ENCODE results near the gene PVALEF. TPM values are rescaled to one million over a fixed set of nuclear protein-coding genes. Genes with fewer than 3 reads are reported as not detected.

PVALEF gene
- polyA plus RNA-seq, 10 donors: 0.13 to 0.86 (median 0.43) TPM

DNA sequence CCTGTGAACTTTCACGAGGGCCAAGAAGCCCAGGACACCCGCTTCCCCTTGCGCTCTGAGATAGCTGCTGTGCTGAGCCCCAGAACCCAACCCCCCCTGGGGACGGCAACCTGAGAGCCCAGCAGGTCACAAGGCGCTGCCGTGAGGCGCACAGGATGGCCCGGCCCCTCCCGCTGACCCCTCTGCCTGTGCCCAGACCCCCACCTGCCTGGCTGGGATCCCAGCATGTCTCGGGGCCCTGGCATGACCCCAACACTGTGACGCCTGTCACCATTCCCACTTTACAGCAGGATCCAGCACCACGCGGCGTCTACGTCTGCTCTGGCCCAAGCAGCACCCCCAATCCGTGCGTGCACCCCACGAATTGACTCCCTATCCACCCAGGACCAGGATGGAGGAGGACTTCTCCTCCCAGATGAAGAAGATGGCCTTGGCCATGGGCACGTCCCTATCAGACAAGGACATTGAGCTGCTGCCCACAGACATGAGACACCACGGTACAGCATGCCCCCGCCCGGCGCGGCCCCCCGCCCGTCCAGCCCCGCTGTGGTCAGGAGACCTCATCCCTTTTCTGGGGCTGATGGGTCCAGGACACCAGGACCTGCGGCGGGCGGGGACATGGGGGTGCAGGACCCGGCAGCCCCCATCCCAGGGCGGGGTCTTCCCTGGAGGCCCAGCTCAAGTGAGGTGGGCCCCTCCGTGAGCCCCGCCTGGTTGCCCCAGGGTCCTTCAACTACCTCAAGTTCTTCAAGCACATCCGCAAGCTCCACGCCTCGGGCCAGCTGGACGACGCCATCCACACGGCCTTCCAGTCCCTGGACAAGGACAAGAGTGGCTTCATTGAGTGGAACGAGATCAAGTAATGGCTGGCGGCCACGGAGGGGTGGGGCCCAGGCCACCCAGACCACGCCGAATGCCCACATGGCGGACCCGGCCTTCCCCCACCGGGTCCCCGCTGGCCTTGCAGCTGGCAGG, 15.8 kb downstream of the PVALEF start:
- DNase-seq: no peak

DNA sequence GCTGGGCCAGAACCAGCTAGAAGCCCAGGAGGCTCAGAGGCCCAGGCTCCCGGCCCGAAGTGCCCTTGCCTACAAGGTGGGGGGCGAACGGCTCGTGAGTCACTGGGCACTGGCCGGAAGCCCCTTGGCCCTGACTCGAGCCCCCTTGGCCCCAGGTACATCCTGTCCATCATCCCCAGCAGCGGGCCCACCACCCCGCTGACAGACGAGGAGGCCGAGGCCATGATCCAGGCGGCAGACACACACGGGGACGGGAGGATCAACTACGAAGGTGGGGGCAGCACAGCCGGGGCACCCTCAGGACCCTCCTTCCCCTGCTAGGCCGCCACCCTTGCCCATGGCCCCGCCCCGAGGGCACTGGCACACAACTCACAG, 16.5 kb downstream of the PVALEF start:
- no peak for DNase-seq

DNA sequence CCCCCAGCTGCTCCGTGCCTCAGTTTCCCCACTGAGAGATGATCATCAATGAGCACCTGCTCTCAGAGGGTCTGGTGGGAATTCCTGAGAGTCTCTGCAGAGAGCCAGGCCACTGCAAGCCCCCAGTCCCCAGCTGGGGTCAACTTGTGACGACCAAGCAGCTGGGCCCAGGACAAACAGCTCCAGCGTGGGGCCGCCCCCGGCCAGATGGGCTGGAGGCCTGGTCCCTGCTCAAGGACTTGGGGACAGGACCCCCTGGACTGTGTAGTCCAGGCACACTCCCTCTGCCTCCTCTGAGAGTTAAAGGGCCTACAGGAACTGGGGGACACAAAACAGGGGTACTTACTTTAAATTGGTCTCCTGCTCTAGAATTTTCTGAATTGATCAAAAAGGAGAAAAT, 17.3 kb downstream of the PVALEF start:
- no peak for DNase-seq

DNA sequence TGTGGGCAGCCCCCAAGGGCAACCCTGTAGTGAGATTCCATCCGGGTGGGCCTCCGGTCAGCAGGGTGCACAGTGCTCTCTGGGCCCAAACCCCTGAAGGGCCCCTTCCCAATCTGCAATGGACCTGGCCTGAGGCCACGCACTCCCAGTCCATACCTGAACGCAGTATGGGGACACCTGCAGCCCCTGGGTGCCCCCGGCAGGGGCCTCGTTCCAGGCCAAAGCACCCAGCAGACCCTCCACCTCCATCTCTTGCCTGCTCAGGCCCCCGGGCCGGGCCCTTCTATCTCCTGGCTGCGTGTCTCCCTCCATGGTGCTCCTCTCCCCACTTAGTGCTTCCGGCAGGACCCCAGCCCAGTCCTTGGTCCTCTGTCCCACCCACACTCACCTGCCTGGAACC, 18.0 kb downstream of the PVALEF start:
- no peak for DNase-seq

DNA sequence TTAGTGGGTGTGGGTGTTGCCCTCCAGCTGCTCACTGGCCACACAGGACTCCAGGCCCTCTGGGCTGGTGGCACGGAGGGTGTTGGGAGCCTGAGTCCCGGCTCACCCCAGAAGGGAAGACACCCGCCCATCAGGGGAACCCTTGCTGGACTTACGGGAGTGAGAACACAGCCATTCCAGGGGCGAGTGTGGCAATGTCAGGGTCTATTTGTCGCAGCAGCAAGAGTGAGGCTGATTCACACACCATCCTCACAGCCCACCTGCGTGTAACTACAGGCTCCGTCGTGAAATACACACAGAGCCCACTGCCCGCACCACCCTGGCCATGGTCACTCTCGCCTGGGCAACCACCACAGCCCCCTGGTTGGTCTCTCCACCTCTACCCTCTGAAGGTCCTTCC, 18.5 kb downstream of the PVALEF start:
- DNase-seq: no peak

DNA sequence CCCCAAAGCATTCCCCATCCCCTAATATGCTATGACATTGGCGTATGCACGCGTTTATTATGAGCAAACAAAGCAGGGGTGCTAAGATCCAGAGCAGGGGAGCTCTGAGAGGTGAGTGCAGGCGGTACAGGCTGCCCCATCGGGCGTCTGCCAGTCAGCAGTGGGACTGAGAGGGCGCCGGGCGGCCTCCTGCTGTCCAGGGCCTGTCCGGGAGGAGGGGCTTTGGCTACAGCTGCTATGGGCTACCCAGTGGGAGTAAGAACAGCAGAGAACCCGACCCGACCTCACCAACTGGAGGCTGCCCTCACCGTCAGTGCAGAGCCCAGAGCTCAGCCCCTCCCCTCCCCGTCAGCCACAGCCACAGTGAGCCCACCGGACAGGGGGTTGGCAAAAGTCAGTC, 19.2 kb downstream of the PVALEF start:
- peak in 2 of 3 donors; percentile 44 to 60 for DNase-seq

DNA sequence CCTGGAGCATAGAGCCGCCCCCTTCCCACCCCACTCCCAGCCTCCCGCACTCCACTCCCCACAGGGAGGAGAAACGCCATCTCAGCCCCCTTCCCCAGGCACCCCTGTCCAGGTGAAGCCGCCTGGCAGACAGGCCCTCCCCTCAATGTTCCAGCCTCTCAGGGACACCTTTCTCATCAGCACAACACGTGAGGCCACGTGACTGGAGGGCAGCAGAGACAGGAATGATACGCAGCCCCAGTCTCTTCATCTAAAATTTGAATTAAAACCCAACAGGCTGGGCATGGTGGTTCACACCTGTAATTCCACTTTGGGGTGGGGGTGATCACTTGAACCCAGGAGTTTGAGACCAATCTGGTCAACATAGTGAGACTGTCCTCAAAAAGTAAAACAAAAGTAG, 20.9 kb downstream of the PVALEF start:
- no peak for DNase-seq

DNA sequence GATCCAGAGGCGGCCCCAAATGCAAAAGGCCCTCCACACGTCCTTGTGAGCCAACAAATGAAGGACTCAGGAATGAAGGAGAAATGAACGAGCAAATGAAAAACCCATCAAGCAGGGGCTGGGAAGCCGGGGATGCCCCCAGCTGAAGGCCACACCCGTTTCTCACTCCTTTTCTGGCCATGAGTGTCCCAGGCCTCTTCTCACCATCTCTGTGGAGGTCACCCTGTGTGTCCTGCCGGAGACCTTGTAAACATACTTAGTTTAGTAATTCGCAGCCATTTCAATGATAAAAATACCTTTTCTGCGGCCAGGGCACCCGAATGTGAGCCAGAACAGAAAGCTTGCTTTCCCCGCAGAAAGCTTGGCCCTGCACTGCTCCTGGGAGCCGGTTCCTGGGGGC, 21.8 kb downstream of the PVALEF start:
- no peak for DNase-seq

DNA sequence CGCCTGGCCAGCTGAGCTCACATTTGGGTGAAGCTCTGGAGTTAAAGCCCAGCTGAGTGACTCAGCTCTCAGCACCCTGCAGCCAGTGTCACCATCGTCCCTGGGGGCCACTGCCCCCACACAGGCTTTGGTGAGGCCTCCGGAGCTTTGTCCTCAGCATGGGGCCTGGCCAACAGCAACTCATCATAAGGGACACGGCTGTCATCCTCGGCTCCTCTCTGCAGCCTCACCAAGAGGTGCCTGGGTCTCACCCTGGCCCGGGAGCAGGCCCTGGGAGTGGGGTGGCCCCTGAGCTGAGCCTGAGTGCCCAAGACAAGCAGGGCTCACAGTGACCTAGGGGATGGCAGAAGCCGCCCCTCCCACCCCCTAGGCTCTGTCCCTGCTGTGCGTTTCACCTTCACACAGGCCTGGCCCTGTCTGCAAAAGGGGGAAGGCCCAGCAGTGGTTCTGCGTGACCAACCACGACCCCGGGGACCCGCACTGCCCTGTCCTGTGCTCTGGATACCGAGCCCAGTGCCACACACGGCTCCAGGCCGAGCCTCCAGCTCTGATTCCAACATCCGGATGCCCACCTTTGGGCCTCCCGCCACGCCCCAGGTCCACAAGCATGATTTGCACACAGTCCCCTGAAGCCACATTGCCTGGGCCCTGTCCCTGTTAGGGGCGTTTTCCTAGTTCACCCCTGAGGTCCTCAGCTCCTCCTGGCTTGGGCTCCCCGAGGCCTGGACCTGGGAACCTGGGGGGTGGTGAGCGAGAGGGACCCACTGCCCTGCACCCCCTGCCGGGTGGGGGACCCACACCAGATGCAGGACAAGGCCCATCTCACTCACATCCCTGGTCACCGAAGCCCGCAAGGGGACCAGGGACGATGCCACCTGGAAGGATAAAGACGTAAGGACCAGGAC, 22.5 kb downstream of the PVALEF start:
- no peak for DNase-seq

DNA sequence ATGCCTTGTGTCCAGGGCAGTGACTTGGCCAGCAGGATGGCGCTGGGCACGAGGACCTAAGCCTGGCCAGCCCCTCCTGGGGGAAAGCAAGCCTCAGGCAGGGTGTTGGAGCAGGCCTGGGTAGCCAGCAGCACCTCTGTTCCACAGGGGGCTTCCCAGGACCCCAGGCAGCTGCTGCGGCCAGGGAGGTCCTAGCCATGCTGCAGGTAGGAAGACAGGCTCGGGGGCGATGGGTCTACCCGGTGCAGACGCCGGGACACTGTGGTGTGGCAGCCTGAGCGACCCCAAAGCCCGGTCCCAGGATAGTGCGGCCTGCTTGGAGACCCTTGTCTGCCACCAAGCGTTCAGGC, 23.2 kb downstream of the PVALEF start:
- DNase-seq: no peak

DNA sequence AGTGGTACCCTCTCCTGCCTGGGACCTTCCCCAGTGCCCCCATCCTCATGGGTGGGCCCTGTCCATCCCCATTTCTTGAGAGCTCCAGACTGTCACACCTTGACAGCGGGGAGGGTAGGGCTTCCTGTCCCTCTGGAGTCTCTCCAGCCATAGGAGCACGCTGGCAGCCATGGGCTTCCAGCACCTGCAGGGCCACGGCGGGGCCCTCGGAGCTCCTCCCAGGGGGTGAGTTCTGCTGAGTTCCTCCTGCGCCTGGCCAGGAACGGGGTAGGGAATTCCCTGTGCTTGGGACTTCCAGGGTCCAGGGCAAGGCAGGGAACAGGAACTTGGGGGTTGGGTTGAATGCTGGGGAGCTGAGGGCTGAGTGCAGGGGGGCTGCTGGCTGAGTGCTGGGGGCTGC, 23.7 kb downstream of the PVALEF start:
- DNase-seq: no peak

DNA sequence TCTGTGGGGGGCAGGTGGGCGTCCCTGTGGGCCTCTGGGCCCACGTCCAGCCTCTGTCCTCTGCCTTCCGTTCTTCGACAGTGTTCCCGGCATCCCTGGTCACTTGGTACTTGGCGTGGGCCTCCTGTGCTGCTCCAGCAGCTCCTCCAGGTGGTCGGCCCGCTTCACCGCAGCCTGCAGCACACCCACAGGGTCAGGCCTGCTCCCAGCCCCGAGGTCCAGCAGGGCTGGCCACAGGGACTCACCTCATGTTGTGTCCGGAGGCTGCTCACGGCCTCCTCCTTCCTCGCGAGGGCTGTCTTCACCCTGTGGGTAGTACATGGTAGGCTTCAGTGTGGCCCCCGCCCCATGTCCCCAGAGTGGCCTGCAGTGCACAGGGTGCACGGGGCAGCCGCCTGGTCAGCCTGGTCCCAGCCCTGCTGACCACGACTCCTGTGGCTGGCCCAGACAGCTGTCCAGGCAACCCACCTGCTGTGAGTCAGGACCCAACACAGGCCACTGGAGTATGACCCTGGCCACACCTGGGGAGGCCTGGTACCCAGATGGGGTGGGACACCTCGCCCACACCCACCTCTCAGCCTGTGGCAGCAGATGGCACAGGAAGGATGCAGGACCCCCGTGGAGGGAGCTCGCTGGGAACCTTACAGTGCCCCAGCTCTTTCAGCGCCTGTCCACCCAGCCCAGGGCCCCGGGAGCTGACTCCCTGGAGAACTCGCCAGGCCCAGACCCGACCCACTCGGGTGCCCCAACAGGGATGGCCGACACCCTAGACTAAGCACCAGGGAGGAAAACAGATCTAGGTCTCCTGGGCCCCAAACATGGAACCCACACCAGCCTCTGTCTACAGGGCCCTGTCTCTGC, 24.6 kb downstream of the PVALEF start:
- DNase-seq: peak in 1 of 3 donors; percentile 31

DNA sequence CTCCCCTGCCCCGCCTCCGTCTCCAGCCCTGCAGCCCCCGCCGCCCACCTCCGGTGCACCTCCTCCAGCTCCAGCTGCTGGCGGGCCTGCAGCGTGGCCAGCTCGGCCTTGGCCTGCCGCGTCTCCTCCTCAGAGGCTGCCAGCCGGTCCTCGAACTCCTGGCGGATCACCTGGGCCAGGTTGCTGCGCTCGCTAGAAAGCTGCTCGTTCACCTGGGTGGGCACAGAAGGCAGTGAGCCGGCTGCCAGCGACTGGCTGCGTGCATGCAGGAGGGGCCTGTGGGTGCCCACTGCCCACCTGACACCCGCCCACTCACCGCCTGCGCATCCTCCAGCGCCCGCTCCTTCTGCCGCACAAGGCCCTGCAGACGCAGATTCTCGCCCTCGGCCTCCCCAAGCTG, 25.3 kb downstream of the PVALEF start:
- no peak for DNase-seq

DNA sequence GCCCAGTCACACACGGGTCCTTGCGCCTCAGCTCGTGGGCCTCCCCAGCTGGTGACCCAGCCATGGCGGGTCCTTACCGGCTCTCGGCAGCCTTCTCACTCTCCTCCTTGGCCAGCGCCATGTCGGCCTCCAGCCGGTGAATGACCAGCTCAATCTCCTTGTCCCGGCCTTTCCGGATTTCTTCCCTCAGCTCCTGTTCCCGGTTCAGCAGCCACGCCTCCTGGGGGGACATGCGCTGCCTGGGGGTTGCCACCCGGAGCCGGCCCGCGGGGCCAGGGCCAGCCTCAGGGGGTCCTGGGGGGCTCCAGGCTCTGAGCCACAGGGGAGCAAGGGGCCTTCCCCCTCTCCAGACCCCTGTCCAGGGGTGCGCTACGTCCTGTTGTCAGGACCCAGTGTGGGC, 25.8 kb downstream of the PVALEF start:
- DNase-seq: no peak

DNA sequence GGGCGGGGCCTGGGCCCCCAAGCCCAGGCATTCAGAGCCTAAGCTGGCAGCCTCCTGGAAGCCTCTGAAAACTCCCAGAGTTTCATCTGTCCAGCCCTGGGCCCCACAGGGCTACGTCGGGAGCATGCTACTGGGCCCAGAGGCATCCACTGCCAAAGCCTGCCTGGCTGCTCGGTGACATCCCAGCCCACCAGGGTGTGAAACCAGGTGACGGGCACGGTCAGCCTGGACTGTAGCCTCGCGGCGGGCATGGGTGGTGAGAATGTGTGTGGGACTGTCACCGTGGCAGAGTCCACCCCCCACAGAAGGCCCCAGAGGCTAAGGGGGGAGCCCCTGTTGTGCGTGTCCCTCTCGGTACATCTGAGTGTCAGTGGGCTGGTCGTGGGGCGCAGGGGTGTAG, 26.3 kb downstream of the PVALEF start:
- DNase-seq: no peak

DNA sequence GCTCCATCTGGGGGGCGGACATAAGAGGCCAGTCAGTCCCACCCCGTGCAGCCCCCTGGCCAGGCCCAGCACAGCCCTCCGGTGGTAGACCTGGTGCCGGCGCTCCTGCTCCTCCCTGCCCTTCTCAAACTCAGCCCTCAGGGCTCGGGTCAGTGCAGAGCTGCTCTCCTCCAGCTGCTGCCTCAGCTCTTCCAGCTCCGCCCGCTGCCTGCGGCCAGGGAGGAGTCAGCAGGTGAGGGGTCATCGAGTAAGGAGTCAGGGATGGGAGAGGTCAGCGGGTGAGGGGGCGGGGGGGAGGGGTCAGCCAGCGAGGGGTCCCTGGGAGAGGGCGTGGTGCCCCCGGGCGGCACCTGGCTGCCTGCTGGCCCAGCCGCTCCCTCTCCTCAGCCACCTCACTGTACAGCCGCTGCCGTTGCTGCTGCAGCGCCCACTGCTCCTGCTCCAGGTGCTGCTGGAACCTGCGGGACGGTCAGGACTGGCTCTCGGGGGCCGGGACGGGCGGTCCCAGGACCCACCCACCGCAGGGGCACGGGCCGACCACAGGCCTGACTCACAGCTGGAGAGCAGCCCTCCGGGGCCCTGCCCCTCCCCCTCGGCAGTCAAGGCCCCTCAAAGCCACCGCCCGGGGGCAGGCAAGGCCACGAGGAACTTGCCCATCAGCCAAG, 27.2 kb downstream of the PVALEF start:
- DNase-seq: no peak

DNA sequence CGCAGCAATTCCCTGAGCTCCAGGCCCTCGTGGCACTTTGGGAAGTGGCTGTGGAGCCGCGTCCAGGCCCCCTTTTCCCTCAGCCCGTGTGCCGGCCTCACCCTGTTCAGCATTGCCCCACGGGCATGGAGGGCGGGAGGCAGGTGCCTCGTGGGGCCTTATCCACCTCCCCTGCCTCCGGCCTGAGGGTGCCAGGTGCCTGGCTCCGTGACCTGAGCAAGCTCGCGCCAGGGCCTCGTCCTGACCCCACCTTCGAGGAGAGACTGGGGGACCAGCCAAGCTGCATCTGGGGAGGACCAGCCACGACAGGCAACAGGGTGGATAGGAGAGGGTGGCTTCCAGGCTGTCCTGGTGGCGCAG, 27.7 kb downstream of the PVALEF start:
- DNase-seq: no peak

DNA sequence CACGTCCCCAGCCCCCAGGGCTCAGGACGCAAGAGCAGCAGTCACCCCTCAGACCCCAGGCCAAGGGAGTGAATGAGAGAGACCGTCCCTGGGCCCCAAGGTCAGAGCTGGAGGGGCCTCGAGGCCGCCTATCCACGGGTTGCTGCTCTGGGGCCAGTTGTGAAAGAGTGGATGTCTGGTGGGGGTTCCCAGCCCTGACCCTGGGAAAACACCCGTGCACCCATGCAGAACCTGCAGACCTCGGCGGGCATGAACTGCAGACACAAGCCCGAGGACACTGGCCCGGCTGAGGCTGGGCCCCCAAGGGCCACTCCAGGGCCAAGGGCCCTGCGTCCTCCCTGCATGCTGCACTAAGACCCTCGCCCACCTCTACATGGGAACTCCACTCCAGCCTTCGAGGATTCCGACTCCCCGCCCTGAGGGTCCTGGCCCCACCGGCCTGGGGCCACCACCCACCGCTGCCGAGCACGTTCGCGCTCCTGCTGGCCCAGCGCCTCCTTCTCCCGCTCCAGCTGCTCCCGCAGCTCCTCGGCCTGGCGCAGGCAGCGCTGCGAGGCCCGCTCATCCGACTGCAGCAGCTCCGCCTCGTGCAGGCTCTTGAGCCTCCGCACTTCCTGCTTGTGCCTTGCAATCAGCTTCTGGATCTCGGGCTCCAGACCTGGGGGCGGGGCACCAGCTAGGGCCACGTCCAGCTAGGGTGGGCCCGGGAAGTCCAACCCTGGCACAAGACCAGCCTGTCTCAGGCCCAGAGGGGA, 28.3 kb downstream of the PVALEF start:
- DNase-seq: peak in 1 of 3 donors; percentile 68

DNA sequence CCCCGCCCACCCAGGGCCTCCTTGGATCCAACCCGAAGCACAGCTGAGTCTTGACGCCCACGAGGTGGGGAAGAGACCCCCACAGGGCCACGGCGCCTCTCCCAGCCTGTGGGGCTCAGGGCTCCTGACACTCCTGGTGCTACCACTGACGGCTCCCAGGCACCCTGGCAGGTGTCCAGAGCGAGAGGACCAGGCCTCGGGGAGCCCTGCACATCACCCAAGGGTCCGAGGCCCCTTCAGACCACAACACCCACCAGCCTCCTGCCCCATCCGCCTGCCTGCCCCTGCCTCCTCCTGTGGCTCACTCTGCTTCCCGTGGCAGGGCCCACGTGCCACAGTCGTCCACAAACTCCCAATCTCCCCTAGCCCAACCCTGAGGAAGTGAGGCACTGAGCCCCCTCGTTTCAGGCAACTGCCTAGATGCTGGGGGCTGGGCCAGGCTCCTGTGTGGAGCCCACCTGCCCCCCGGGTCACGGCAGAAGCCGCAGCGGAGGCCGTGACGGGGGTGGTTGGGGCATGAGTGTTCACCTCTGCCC, 29.0 kb downstream of the PVALEF start:
- DNase-seq: no peak
